NCI-H2081 (cell line): ENCODE data around the gene NGFR.

Experiments
- DNase-seq, 2 experiments: peaks; one replicate each; lab custom pipeline; 2025; lab: John Stamatoyannopoulos, UW

Gene NGFR

GRCh38 chr17:49515196-49515770, 20.2 kb downstream of the NGFR start:
- no peak for DNase-seq

- DNase-seq: no peak
Measured at GRCh38 chr17:49516180-49516579, 21.1 kb downstream of the NGFR start.

- no peak for DNase-seq
Measured at GRCh38 chr17:49518346-49519078, 23.4 kb downstream of the NGFR start.

- no peak for DNase-seq
Measured at GRCh38 chr17:49519781-49520180, 24.7 kb downstream of the NGFR start.

GRCh38 chr17:49520386-49521087, 25.4 kb downstream of the NGFR start:
- no peak for DNase-seq

- no peak for DNase-seq
Measured at GRCh38 chr17:49521088-49521450, 26.0 kb downstream of the NGFR start.

- DNase-seq: no peak
Measured at GRCh38 chr17:49521471-49522356, 26.6 kb downstream of the NGFR start.

- no peak for DNase-seq
Measured at GRCh38 chr17:49522357-49522890, 27.3 kb downstream of the NGFR start.

GRCh38 chr17:49523196-49523595, 28.1 kb downstream of the NGFR start:
- no peak for DNase-seq

- no peak for DNase-seq
Measured at GRCh38 chr17:49523706-49524472, 28.8 kb downstream of the NGFR start.

GRCh38 chr17:49524473-49525359, 29.6 kb downstream of the NGFR start:
- no peak for DNase-seq

GRCh38 chr17:49525831-49526741, 31.0 kb downstream of the NGFR start:
- DNase-seq: no peak

GRCh38 chr17:49527927-49528651, 33.0 kb downstream of the NGFR start:
- no peak for DNase-seq

GRCh38 chr17:49528966-49529365, 33.9 kb downstream of the NGFR start:
- no peak for DNase-seq

GRCh38 chr17:49530118-49530517, 35.0 kb downstream of the NGFR start:
- DNase-seq: no peak

GRCh38 chr17:49543860-49544259, 48.8 kb downstream of the NGFR start:
- no peak for DNase-seq

GRCh38 chr17:49545007-49545660, 50.0 kb downstream of the NGFR start:
- DNase-seq: no peak
